ENCODE results near the gene CEBPE.

The CEBPE gene

GRCh38 chr14:23074906-23075305 is 44.1 kb downstream of the CEBPE start:
- DNase-seq: no peak

- no peak for DNase-seq
Measured at GRCh38 chr14:23071921-23072539, 47.0 kb downstream of the CEBPE start.

GRCh38 chr14:23071244-23071920 is 47.7 kb downstream of the CEBPE start:
- no peak for DNase-seq

- DNase-seq: no peak
Measured at GRCh38 chr14:23070262-23071129, 48.6 kb downstream of the CEBPE start.

GRCh38 chr14:23069413-23069806 is 49.6 kb downstream of the CEBPE start:
- no peak for DNase-seq

GRCh38 chr14:23068789-23069412 is 50.2 kb downstream of the CEBPE start:
- no peak for DNase-seq

GRCh38 chr14:23067847-23068788 is 50.9 kb downstream of the CEBPE start:
- no peak for DNase-seq
